ENCODE results near the gene UPF1.

UPF1 gene

DNA sequence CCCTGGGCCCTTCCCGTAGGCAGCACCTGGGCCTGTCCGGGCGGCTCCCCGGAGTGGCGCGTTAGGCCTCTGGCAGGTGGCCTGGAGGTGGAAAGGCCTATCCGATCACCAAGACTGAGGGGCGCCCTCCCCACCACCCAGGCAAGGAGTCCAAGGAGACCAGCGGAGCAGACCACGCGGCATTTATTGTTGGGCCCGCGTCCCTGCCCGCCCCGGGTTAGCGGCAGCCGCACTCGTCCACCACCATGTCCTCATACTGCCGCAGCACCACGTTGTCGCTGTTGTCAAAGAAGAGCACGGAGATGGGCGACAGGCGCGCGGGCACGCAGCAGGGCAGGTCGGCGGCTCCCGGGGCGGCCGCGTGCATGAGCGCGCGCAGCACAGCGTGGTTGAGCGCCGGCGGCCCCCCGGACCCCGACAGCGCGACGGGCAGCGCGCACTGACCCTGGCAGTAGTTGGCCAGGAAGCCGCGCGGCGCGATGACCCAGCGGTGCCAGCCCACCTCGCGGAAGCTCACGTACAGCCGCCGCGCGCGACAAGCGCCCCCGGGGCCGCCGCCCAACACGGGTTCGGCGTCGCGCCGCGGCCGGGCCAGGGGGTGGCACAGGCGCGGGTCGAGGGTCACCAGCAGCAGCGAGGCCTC lies 36.7 kb downstream of the UPF1 start:
- Histone ChIP-seq H3K4me3 (no peak overlapping the region), H3K9me3 (no peaks in the 10 kb centered on the region), H3K27me3 (peaks cover 0 to 20% of the 10 kb centered on the region in 2 donors), H3K27ac (no peak overlapping the region), H3K4me1 (peaks cover 0 to 16% (median 11%) of the 10 kb centered on the region in 4 donors), H3K36me3 (peaks cover 44 to 53% (median 48%) of the 10 kb centered on the region in 3 donors)
- TF ChIP-seq CTCF (IDR thresholded peaks at IDR 0.05): no peak
- intact Hi-C loops (cut with DNase I; ENCODE audit: low total_unique reads): no loop called here
- DNase-seq: no peak

- DNase-seq: no peak
- no peak overlapping the region for H3K4me3 ChIP-seq
- H3K4me1 ChIP-seq: peaks cover 0 to 16% (median 11%) of the 10 kb centered on the region in 4 donors
- peaks cover 38 to 46% (median 42%) of the 10 kb centered on the region in 3 donors for H3K36me3 ChIP-seq
- H3K27me3 ChIP-seq: peaks cover 0 to 20% of the 10 kb centered on the region in 2 donors
- H3K9me3 ChIP-seq: no peaks in the 10 kb centered on the region
- no peak overlapping the region for H3K27ac ChIP-seq
- no peak for TF ChIP-seq CTCF (IDR thresholded peaks at IDR 0.05)
- intact Hi-C loops (cut with DNase I; ENCODE audit: low total_unique reads): no loop called here
Observed at GRCh38 chr19:18869023-18869618, 37.4 kb downstream of the UPF1 start.

GRCh38 chr19:18869781-18870530 lies 38.2 kb downstream of the UPF1 start:
- Histone ChIP-seq H3K27ac (no peak overlapping the region), H3K36me3 (peaks cover 29 to 38% (median 37%) of the 10 kb centered on the region in 3 donors), H3K9me3 (no peaks in the 10 kb centered on the region), H3K27me3 (peaks cover 0 to 20% of the 10 kb centered on the region in 2 donors), H3K4me3 (no peak overlapping the region), H3K4me1 (peaks cover 0 to 16% (median 11%) of the 10 kb centered on the region in 4 donors)
- no peak for TF ChIP-seq CTCF (IDR thresholded peaks at IDR 0.05)
- intact Hi-C loops (cut with DNase I; ENCODE audit: low total_unique reads): no loop called here
- DNase-seq: no peak

DNA sequence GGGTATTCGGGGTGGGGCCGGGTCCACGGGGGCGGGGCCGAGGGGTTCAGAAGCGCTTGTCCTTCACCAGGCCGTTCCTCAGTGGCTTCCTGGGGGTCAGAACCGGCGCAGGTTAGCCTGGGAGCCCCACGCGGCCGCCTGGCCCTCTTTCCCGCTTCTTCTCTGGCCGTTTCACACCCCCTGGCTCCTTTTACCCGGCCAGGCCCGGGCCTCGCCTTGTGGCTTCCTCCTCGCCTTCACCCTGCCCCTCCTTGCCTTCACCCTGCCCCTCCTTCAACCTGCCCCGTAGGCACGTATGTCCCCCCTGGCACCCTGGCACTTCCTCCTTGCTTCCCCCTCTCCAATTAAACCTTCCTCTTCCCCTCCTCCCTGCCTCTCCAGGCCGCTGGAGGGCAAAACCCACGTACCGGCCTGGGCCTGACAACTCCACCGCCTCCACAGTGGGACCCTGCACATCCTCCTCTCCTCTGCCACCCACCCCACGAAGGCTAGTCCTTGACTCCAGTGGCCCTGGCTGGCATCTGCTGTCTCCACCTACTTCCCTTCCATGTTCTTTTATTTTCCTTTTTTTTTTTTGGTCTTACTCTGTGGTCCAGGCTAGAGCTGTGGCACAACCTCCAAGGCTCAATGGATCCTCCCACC lies 38.9 kb downstream of the UPF1 start:
- DNase-seq: no peak
- H3K27ac ChIP-seq: no peak overlapping the region
- TF ChIP-seq CTCF (IDR thresholded peaks at IDR 0.05): no peak
- H3K9me3 ChIP-seq: no peaks in the 10 kb centered on the region
- peaks cover 0 to 20% of the 10 kb centered on the region in 2 donors for H3K27me3 ChIP-seq
- H3K4me1 ChIP-seq: peaks cover 0 to 16% (median 11%) of the 10 kb centered on the region in 4 donors
- H3K4me3 ChIP-seq: no peak overlapping the region
- peaks cover 22 to 31% (median 30%) of the 10 kb centered on the region in 3 donors for H3K36me3 ChIP-seq
- intact Hi-C loops (cut with DNase I; ENCODE audit: low total_unique reads): no loop called here

GRCh38 chr19:18871543-18871942 lies 39.8 kb downstream of the UPF1 start:
- no peak overlapping the region for H3K4me3 ChIP-seq
- H3K27me3 ChIP-seq: peaks cover 0 to 20% of the 10 kb centered on the region in 2 donors
- H3K4me1 ChIP-seq: peaks cover 0 to 16% (median 11%) of the 10 kb centered on the region in 4 donors
- DNase-seq: no peak
- intact Hi-C loops (cut with DNase I; ENCODE audit: low total_unique reads): no loop called here
- H3K27ac ChIP-seq: no peak overlapping the region
- H3K9me3 ChIP-seq: no peaks in the 10 kb centered on the region
- H3K36me3 ChIP-seq: peaks cover 16 to 22% (median 21%) of the 10 kb centered on the region in 3 donors
- no peak for TF ChIP-seq CTCF (IDR thresholded peaks at IDR 0.05)
